ENCODE data around the gene DERA. TPM values are rescaled to one million over a fixed set of nuclear protein-coding genes. Genes with fewer than 3 reads are reported as not detected.
"Not testable (repeated sequence)": the region's sequence is repeated elsewhere in the genome, so short reads cannot be mapped to it uniquely, and the experiment has no call there.

Gene DERA
- total RNA-seq, 1 donor, result 47.4 TPM

DNA sequence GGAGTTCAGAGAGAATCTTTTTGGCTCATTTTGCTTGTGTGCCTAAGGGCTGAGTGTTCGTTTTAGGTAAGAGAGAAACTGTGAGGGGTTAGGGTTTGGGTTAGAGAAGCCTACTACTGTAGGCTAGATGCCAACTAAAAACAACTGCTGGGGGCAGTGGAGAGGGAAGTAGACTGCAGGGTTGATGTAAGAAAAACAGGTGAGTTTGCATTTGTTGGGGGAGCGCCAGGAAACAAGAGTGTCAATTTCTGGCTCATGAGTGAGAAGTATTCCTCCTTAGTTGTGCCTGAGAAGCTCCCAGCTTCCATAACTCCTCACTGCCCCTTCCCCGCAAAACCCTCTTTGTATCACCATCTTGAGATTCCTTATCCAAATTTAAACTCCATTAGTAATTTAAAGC is 92.3 kb downstream of the DERA start:
- no peak overlapping the region for H3K4me3 ChIP-seq (ENCODE audit: insufficient read depth, low read length)
- no peaks in the 10 kb centered on the region for H4K20me1 ChIP-seq (ENCODE audit: insufficient read depth, low read length)
- DNase-seq (ENCODE audit: insufficient read length, low spot score, missing footprints), result no peak
- H3K9me3 ChIP-seq (ENCODE audit: low read depth, low read length), result no peaks in the 10 kb centered on the region
- H3K27ac ChIP-seq (ENCODE audit: low read depth, low read length), result no peak overlapping the region
- no peak overlapping the region for H2AFZ ChIP-seq (ENCODE audit: low read length)
- TF ChIP-seq, protein P1, sequence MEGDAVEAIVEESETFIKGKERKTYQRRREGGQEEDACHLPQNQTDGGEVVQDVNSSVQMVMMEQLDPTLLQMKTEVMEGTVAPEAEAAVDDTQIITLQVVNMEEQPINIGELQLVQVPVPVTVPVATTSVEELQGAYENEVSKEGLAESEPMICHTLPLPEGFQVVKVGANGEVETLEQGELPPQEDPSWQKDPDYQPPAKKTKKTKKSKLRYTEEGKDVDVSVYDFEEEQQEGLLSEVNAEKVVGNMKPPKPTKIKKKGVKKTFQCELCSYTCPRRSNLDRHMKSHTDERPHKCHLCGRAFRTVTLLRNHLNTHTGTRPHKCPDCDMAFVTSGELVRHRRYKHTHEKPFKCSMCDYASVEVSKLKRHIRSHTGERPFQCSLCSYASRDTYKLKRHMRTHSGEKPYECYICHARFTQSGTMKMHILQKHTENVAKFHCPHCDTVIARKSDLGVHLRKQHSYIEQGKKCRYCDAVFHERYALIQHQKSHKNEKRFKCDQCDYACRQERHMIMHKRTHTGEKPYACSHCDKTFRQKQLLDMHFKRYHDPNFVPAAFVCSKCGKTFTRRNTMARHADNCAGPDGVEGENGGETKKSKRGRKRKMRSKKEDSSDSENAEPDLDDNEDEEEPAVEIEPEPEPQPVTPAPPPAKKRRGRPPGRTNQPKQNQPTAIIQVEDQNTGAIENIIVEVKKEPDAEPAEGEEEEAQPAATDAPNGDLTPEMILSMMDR (IDR thresholded peaks at IDR 0.05; ENCODE audit: extremely low read depth, low read depth, low read length), result no peak
- no peaks in the 10 kb centered on the region for H3K79me2 ChIP-seq (ENCODE audit: insufficient read depth, low read length)
- no peaks in the 10 kb centered on the region for H3K36me3 ChIP-seq (ENCODE audit: insufficient read depth, low read length)
- no peaks in the 10 kb centered on the region for H3K27me3 ChIP-seq (ENCODE audit: insufficient read depth, low read length)
- H3K4me1 ChIP-seq (ENCODE audit: insufficient read depth, low read length), result no peaks in the 10 kb centered on the region
- no peak overlapping the region for H3K4me2 ChIP-seq (ENCODE audit: insufficient read depth, low read length)

GRCh38 chr12:16006752-16007151 is 95.6 kb downstream of the DERA start:
- Histone ChIP-seq H3K79me2 (ENCODE audit: insufficient read depth, low read length) (no peaks in the 10 kb centered on the region), H3K36me3 (ENCODE audit: insufficient read depth, low read length) (no peaks in the 10 kb centered on the region), H3K4me2 (ENCODE audit: insufficient read depth, low read length) (no peak overlapping the region), H3K27me3 (ENCODE audit: insufficient read depth, low read length) (no peaks in the 10 kb centered on the region), H3K4me3 (ENCODE audit: insufficient read depth, low read length) (no peak overlapping the region), H3K9me3 (ENCODE audit: low read depth, low read length) (no peaks in the 10 kb centered on the region), H4K20me1 (ENCODE audit: insufficient read depth, low read length) (no peaks in the 10 kb centered on the region), H2AFZ (ENCODE audit: low read length) (no peak overlapping the region), H3K27ac (ENCODE audit: low read depth, low read length) (no peak overlapping the region), H3K4me1 (ENCODE audit: insufficient read depth, low read length) (peaks cover under 1% of the 10 kb centered on the region)
- TF ChIP-seq, protein P1 (IDR thresholded peaks at IDR 0.05; ENCODE audit: extremely low read depth, low read depth, low read length), result no peak
- no peak for DNase-seq (ENCODE audit: insufficient read length, low spot score, missing footprints)

- DNase-seq (ENCODE audit: insufficient read length, low spot score, missing footprints), result no peak
- Histone ChIP-seq H3K27me3 (ENCODE audit: insufficient read depth, low read length) (no peaks in the 10 kb centered on the region), H3K4me2 (ENCODE audit: insufficient read depth, low read length) (no peak overlapping the region), H3K4me3 (ENCODE audit: insufficient read depth, low read length) (no peak overlapping the region), H3K4me1 (ENCODE audit: insufficient read depth, low read length) (peaks cover 6% of the 10 kb centered on the region), H3K79me2 (ENCODE audit: insufficient read depth, low read length) (no peaks in the 10 kb centered on the region), H4K20me1 (ENCODE audit: insufficient read depth, low read length) (no peaks in the 10 kb centered on the region), H2AFZ (ENCODE audit: low read length) (no peak overlapping the region), H3K9me3 (ENCODE audit: low read depth, low read length) (no peaks in the 10 kb centered on the region), H3K27ac (ENCODE audit: low read depth, low read length) (no peak overlapping the region), H3K36me3 (ENCODE audit: insufficient read depth, low read length) (no peaks in the 10 kb centered on the region)
- TF ChIP-seq, protein P1 (IDR thresholded peaks at IDR 0.05; ENCODE audit: extremely low read depth, low read depth, low read length), result no peak
These were observed 97.3 kb downstream of the DERA start for GRCh38 chr12:16008421-16008824.

GRCh38 chr12:16012117-16012516 is 101.0 kb downstream of the DERA start:
- no peaks in the 10 kb centered on the region for H4K20me1 ChIP-seq (ENCODE audit: insufficient read depth, low read length)
- no peaks in the 10 kb centered on the region for H3K79me2 ChIP-seq (ENCODE audit: insufficient read depth, low read length)
- peak overlapping the region; percentile 20 for H3K27ac ChIP-seq (ENCODE audit: low read depth, low read length)
- H2AFZ ChIP-seq (ENCODE audit: low read length), result peak overlapping the region; percentile 52
- DNase-seq (ENCODE audit: insufficient read length, low spot score, missing footprints), result peak; percentile 56
- H3K4me1 ChIP-seq (ENCODE audit: insufficient read depth, low read length), result peaks cover 6% of the 10 kb centered on the region
- H3K4me3 ChIP-seq (ENCODE audit: insufficient read depth, low read length), result peak overlapping the region; percentile 48
- H3K9me3 ChIP-seq (ENCODE audit: low read depth, low read length), result no peaks in the 10 kb centered on the region
- no peaks in the 10 kb centered on the region for H3K27me3 ChIP-seq (ENCODE audit: insufficient read depth, low read length)
- H3K36me3 ChIP-seq (ENCODE audit: insufficient read depth, low read length), result no peaks in the 10 kb centered on the region
- peak overlapping the region; percentile 75 for H3K4me2 ChIP-seq (ENCODE audit: insufficient read depth, low read length)
- TF ChIP-seq, protein P1 (IDR thresholded peaks at IDR 0.05; ENCODE audit: extremely low read depth, low read depth, low read length), result no peak

GRCh38 chr12:16013722-16014121 is 102.6 kb downstream of the DERA start:
- not testable (repeated sequence) for DNase-seq (ENCODE audit: insufficient read length, low spot score, missing footprints); H4K20me1 ChIP-seq (ENCODE audit: insufficient read depth, low read length); H3K4me1 ChIP-seq (ENCODE audit: insufficient read depth, low read length); H3K4me3 ChIP-seq (ENCODE audit: insufficient read depth, low read length); H3K27ac ChIP-seq (ENCODE audit: low read depth, low read length); H3K4me2 ChIP-seq (ENCODE audit: insufficient read depth, low read length); H2AFZ ChIP-seq (ENCODE audit: low read length); H3K79me2 ChIP-seq (ENCODE audit: insufficient read depth, low read length); H3K9me3 ChIP-seq (ENCODE audit: low read depth, low read length); H3K36me3 ChIP-seq (ENCODE audit: insufficient read depth, low read length); H3K27me3 ChIP-seq (ENCODE audit: insufficient read depth, low read length)

DNA sequence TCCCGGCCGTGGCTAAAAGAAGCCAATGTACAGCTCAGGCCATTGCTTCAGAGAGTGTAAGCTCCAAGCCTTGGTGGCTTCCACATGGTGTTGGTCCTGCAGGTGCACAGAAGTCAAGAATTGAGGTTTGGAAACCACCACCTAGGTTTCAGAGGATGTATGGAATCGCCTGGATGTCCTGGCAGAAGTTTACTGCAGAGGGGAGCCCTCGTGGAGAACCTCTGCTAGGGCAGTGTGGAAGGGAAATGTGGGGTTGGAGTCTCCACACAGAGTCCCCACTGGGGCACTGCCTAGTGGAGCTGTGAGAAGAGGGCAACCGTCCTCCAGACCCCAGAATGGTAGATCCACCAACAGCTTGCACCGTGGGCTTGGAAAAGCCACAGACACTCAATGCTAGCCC is 103.3 kb downstream of the DERA start:
- not testable (repeated sequence) for H2AFZ ChIP-seq (ENCODE audit: low read length); H3K36me3 ChIP-seq (ENCODE audit: insufficient read depth, low read length); DNase-seq (ENCODE audit: insufficient read length, low spot score, missing footprints); H3K27ac ChIP-seq (ENCODE audit: low read depth, low read length); H3K79me2 ChIP-seq (ENCODE audit: insufficient read depth, low read length); H3K9me3 ChIP-seq (ENCODE audit: low read depth, low read length); H3K4me1 ChIP-seq (ENCODE audit: insufficient read depth, low read length); H3K4me3 ChIP-seq (ENCODE audit: insufficient read depth, low read length); H3K4me2 ChIP-seq (ENCODE audit: insufficient read depth, low read length); H3K27me3 ChIP-seq (ENCODE audit: insufficient read depth, low read length); H4K20me1 ChIP-seq (ENCODE audit: insufficient read depth, low read length)
